ENCODE results near the gene MBD1. TPM values are rescaled to one million over a fixed set of nuclear protein-coding genes. Genes with fewer than 3 reads are reported as not detected.

The MBD1 gene
- total and polyA plus RNA-seq, 2 of the 13 experiments (the other 11 are each of a cell fraction or from before 2014, with no cell fraction given) = 25.5 to 28.6 TPM

DNA sequence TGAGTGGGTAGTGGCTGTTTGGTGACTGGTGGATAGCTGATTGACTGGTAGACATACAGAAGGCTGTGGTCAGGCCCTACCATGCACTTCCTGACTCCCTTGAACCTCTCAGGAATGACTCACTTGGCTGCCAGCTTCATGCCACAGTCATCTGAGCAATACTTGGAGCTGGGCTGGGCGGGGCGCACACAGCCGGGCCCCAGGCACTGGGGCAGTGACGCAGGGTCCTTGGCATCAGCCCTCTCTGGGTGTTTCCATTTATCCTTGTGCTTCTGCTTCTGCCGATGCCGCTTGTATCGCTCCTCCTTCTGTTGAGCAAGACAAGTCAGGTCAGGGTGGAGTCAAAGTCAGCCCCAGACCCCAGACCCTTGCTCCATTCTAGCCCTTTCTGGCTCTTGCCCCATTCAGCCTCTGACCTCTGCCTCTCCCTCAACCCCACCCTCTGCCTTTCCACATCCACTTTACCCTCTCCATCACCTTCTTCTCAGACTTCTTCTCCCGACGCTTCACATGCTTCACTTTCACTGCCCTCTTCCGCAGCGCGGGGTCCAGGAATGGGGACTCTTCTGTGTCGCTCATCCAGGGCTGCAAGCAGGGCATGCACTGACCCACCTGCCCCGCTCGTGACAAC, 3.0 kb upstream of the MBD1 start:
- POLR2A ChIA-PET = no interaction called here
- no TSS peak for BruUV-seq (replicated peaks)
- peaks cover 26% of the 10 kb centered on the region for H3K4me1 ChIP-seq (ENCODE audit: insufficient read depth, low read length)
- peaks cover 9 to 23% of the 10 kb centered on the region in 2 experiments; a peak in 4 of 5 replicates for H3K36me3 ChIP-seq (replicated peaks in 1 of 2; ENCODE audit: control insufficient read depth in 1 of 2, insufficient read depth in 2 of 2, low read length in 2 of 2)
- ATAC-seq (no peak), DNase-seq (ENCODE audit: low spot score) (no peak), FAIRE-seq (no peak)
- no peaks in the 10 kb centered on the region for H3K9me3 ChIP-seq (ENCODE audit: low read length)
- no peaks in the 10 kb centered on the region for H4K20me1 ChIP-seq (ENCODE audit: insufficient read depth, low read length)
- intact Hi-C loops (cut with micrococcal nuclease; ENCODE audit: unreplicated experiment) = no loop called here
- 93% methylated on average over 15 of the region's 15 CpGs for WGBS (ENCODE audit: low lambda C conversion rate)
- H3K4me3 ChIP-seq (replicated peaks in 1 of 3; ENCODE audit: insufficient read depth in 1 of 3, low read depth in 2 of 3, low read length in 3 of 3) = no peak overlapping the region
- in situ Hi-C loops (cut with HindIII; ENCODE audit: extremely low pct_ligation_motif_present, low pct_unique_long_range_greater_than_20kb) = loop anchor here (10.0 kb wide), 1 partner anchor 140 kb away; no protein-coding TSS in a partner anchor
- no peak overlapping the region for H3K9ac ChIP-seq (ENCODE audit: insufficient read depth, low read depth, low read length)
- H2AFZ ChIP-seq (ENCODE audit: low read length) = no peak overlapping the region
- peaks cover 0 to 4% of the 10 kb centered on the region in 2 experiments; a peak in 1 of 5 replicates for H3K27me3 ChIP-seq (ENCODE audit: control insufficient read depth in 1 of 2, insufficient read depth in 2 of 2, low read length in 2 of 2)
- H3K27ac ChIP-seq (ENCODE audit: extremely low read length, insufficient read depth, low read length) = no peak overlapping the region
- H3K79me2 ChIP-seq (ENCODE audit: insufficient read depth, low read length) = peaks cover 21% of the 10 kb centered on the region
- CTCF ChIA-PET (ENCODE audit: low intra/inter-chr PET ratio, low total read pairs) = no interaction called here
- no peak overlapping the region for H3K4me2 ChIP-seq (ENCODE audit: low read depth, low read length)
- TF ChIP-seq EZH2 (conservative IDR thresholded peaks at IDR 0.05; ENCODE audit: low read depth, low read length) (no peak), NFE2L2 (IDR thresholded peaks at IDR 0.05; ENCODE audit: low read length) (no peak), ZNF382 (CRISPR knock-in tag; IDR thresholded peaks at IDR 0.05; ENCODE audit: borderline replicate concordance) (no peak), ARID5B (CRISPR knock-in tag; IDR thresholded peaks at IDR 0.05) (no peak), ZNF44 (CRISPR knock-in tag; IDR thresholded peaks at IDR 0.05) (no peak), BRCA1 (CRISPR knock-in tag; IDR thresholded peaks at IDR 0.05) (no peak), MBNL3 (CRISPR knock-in tag; conservative IDR thresholded peaks at IDR 0.05) (no peak), CBX5 (CRISPR knock-in tag; IDR thresholded peaks at IDR 0.05; ENCODE audit: borderline replicate concordance) (no peak), ZFP82 (CRISPR knock-in tag; IDR thresholded peaks at IDR 0.05; ENCODE audit: borderline replicate concordance) (no peak), SOX5 (CRISPR knock-in tag; IDR thresholded peaks at IDR 0.05; ENCODE audit: borderline replicate concordance) (no peak), FOXA1 (IDR thresholded peaks at IDR 0.05) (no peak), FOXA1 (CRISPR knock-in tag; IDR thresholded peaks at IDR 0.05) (no peak), HBP1 (CRISPR knock-in tag; IDR thresholded peaks at IDR 0.05; ENCODE audit: low read depth) (no peak), ZKSCAN1 (IDR thresholded peaks at IDR 0.05; ENCODE audit: low read length) (no peak)
- TF ChIP-seq, protein P1, sequence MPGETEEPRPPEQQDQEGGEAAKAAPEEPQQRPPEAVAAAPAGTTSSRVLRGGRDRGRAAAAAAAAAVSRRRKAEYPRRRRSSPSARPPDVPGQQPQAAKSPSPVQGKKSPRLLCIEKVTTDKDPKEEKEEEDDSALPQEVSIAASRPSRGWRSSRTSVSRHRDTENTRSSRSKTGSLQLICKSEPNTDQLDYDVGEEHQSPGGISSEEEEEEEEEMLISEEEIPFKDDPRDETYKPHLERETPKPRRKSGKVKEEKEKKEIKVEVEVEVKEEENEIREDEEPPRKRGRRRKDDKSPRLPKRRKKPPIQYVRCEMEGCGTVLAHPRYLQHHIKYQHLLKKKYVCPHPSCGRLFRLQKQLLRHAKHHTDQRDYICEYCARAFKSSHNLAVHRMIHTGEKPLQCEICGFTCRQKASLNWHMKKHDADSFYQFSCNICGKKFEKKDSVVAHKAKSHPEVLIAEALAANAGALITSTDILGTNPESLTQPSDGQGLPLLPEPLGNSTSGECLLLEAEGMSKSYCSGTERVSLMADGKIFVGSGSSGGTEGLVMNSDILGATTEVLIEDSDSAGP (CRISPR knock-in tag; IDR thresholded peaks at IDR 0.05; ENCODE audit: borderline replicate concordance) = no peak
- TF ChIP-seq, protein P2, sequence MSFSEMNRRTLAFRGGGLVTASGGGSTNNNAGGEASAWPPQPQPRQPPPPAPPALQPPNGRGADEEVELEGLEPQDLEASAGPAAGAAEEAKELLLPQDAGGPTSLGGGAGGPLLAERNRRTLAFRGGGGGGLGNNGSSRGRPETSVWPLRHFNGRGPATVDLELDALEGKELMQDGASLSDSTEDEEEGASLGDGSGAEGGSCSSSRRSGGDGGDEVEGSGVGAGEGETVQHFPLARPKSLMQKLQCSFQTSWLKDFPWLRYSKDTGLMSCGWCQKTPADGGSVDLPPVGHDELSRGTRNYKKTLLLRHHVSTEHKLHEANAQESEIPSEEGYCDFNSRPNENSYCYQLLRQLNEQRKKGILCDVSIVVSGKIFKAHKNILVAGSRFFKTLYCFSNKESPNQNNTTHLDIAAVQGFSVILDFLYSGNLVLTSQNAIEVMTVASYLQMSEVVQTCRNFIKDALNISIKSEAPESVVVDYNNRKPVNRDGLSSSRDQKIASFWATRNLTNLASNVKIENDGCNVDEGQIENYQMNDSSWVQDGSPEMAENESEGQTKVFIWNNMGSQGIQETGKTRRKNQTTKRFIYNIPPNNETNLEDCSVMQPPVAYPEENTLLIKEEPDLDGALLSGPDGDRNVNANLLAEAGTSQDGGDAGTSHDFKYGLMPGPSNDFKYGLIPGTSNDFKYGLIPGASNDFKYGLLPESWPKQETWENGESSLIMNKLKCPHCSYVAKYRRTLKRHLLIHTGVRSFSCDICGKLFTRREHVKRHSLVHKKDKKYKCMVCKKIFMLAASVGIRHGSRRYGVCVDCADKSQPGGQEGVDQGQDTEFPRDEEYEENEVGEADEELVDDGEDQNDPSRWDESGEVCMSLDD (CRISPR knock-in tag; IDR thresholded peaks at IDR 0.05; ENCODE audit: borderline replicate concordance) = no peak

Data from HepG2 (cell line).